GM11168 (cell line): Measurements from ENCODE around the gene CNNM2.

Experiments
- in situ Hi-C: fragments of 300-500 bp; cut with MboI; formaldehyde crosslinking; loops from one replicate; pipeline ENCODE4 v1.12.0; 2022; ENCODE audit warnings: low sequenced_read_pairs; ENCODE audit not compliant: unreplicated experiment

CNNM2 gene

GRCh38 chr10:103007017-103007416, 88.9 kb downstream of the CNNM2 start:
- in situ Hi-C loops: no loop called here

DNA sequence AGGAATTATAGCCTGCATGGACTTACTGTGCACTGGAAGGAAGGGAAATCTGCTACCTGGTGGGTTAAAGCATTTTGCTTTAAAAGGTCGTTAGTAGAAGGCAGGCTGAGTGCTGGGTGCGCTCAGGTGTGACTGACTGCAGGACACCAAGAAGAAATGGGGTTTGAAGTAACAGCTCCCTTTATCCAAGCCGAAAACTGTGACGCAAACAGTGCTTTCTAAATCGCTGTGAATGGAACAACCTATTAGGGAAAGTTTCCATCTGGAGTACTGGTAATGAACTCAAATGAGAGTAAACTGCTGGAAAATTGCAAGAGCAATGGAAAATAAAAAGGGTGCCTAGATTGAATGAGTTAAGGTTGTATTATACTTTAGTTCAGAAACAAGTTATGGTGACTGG, 95.3 kb downstream of the CNNM2 start:
- in situ Hi-C loops: no loop called here

- in situ Hi-C loops: no loop called here
These were observed 101.3 kb downstream of the CNNM2 start for GRCh38 chr10:103019425-103019824.

DNA sequence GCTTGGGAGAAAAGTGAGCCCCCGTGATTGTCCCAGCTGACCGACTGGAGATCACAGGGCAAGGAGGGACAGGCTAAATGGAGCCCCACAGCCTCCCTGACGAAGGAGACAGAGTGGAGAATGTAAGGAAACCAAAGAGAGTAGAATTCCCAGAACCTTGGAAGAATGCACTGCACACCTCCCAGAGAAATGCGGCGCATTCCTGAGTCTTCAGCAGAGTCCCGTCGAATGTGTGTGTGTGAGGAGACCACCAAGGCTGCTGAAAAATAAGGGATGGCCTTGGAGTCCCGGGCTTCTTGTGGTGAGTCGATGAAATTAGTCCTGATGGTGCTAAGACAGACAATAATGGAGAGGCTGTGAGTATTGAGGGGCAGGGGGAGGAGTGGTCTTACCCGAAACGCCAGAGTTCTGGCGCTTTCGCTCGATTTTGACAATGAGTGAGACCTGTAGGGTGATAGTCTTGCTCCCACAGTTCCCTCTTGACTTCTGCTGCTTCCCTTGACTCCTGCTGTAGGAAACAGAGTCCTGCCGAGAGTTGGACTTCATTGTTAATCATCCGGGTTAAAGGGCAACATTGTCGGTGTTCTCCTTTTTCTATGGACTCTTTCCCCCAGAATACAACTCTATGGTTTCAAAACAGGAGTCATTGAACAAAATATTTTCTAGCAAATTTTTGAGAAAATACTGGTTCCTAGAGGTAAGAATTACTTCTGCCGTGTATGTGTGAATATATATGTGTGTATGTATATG, 103.2 kb downstream of the CNNM2 start:
- in situ Hi-C loops: no loop called here

DNA sequence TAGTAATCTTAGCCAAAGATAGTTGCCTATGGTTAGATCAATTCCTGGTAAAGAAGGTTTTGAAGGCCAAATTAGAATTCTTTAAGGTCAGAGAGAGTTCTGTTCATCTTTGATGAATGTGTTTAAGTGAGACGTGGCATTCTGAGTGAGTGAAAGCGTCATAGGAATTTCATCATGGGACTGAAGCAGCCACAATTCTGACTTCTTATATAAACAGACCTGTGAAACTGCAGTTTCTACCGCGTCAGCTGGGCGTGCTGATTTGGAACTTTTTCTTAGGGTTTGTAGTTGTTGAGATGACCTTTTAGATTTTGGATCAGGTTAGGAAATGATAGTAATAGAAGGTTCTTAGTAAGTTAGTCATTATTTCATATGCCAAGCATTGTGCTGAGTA, 103.8 kb downstream of the CNNM2 start:
- in situ Hi-C loops: no loop called here

GRCh38 chr10:103025696-103026095, 107.6 kb downstream of the CNNM2 start:
- in situ Hi-C loops: no loop called here

GRCh38 chr10:103038570-103038969, 120.5 kb downstream of the CNNM2 start:
- in situ Hi-C loops: no loop called here

DNA sequence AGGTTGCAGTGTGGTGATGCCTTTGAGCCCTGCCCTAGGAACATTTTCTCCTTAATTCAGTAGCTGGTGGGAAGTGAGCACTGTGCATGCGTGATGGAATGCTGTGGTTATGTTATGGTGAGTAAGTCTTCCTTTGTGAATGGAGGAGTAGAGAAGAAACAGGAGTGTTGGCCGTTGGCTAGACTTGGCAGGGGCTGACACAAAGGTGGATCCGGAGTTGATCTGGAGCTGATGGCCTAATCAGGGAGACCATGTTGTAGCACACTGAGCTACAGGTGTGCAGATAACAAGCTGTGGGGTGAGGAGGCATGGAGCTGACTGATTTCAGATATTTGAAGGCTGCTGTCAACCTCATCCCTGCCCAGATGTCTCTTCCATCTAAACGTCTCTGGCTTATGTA, 122.3 kb downstream of the CNNM2 start:
- in situ Hi-C loops: no loop called here

- in situ Hi-C loops: no loop called here
These were observed 123.3 kb downstream of the CNNM2 start for GRCh38 chr10:103041391-103041790.

DNA sequence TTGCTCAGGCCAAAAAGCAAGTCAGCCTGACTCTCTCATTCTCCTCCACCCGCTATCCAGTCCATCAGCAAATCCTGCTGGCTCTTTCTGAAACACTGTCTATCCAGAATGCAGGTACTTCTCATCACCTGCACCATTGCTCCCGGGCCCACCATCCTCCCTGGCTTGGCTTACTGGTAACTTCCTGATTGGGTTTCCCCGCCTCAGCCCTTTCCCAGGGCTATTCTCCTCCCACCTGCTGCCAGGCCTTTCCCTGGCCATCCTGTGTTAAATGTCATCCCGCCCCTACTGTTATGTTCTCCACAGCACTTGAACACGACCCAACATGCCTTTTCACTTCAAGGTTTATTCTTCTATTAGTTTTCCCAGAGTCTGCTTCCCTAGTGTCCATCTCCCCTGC, 124.0 kb downstream of the CNNM2 start:
- in situ Hi-C loops: no loop called here

GRCh38 chr10:103042908-103043307, 124.8 kb downstream of the CNNM2 start:
- in situ Hi-C loops: no loop called here

DNA sequence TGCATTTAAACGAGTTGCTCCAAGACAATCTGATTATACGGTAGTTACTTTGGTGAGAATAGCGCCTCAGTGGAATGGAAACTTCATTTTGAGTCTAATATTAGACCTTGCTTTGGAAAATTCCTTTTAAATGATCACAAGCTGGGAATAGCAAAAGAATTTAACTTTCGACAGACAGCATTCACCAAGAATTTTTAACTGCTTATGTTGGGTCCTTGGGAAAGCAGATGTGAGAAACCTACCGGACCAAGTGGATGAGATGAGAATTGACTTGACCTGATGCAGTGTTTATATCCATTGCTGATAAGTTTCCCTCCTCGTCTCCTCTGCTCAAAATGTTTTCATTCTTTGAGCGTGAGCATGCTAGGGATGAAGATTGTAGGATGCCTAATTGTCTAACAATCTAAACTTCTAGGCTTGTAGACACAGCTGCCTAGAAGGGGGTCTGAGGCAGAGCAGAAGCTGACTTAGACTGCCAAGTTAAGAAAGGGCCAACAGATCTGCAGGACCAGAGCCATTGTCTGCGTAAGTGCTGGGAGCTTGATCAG, 126.9 kb downstream of the CNNM2 start:
- in situ Hi-C loops: no loop called here

- in situ Hi-C loops: no loop called here
These were observed 127.9 kb downstream of the CNNM2 start for GRCh38 chr10:103045961-103046360.

- in situ Hi-C loops: no loop called here
These were observed 129.3 kb downstream of the CNNM2 start for GRCh38 chr10:103047381-103047780.

DNA sequence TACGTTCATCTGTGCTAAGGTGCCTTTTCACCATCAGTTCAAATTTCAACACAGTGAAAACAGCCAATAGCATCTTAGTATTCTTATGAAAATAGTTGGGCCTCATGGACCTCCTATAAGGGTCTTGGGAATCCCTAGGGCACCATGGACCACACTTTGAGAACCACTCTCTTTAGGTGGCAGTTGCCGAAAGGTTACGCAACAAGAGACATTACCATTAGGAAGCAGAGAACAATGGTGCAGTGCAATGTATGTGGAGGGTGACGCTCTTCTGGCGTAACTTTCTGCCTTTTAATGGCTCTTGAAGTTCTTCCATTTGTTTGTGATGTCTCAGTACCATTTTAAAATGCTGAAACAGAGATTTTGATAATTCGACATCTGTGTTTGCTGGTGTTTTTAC, 131.1 kb downstream of the CNNM2 start:
- in situ Hi-C loops: no loop called here

DNA sequence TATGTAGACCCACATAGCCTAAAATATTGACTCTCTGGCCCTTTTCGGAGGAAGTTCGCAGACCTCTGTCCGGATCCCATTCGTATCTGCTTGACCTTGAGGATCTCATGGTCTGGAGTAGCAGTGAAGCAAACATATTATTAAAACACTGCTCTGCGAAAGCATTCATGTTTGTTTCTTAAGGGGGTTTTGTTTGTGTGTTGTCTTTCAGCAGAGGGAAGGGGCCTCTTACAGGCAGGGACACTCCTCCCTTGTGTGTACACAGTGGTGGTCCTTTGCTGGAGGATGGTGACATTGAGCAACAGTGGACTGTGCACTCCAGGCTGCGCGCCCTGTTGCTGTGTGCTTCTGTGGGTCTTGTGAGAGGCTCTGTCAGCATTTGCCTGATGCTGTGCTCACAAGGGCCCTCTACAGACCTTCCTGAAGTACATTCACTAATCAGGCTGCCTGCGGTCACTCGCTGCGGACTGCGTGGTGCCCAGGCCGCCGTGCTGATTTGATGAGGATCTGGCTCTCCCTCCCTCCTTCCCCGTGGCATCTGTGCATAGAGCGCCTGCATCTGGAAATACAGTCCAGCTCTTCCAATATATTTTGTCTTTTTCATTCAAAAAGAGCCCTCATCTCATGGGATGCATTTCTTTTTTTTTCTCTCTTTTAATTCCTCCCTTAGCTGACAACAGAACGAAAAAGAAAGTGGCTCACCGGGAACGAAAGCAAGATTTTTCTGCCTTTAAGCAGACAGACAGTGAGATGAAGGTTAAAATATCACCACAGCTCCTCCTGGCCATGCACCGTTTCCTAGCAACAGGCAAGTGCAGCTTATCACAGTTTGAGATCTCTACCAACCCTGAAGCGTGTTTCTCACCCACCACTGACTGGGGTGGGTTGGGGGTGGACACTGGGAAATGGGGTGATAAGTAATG, 135.8 kb downstream of the CNNM2 start:
- in situ Hi-C loops: loop anchor here (5.0 kb wide), 1 partner anchor 132 kb away; no protein-coding TSS in a partner anchor

DNA sequence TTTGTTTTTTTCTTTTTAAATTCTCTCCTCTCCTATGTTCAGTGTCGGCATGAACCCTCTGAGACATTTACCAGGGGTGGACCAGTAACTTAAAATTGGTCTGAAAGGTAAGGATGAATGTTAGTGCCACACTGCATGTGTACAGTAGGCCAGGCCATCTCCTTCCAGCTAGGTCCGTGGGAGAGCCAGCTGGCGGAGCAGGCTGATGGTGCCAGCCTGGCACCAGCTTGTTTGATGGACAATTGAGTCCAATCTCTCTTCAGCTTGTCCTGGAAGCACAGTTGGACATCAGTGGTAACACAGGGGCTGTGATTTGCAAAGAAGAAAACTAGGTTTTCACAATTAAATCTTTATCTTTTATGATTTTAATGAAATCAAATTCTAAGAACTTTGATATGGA, 136.5 kb downstream of the CNNM2 start:
- in situ Hi-C loops: loop anchor here (5.0 kb wide), 1 partner anchor 132 kb away; no protein-coding TSS in a partner anchor

DNA sequence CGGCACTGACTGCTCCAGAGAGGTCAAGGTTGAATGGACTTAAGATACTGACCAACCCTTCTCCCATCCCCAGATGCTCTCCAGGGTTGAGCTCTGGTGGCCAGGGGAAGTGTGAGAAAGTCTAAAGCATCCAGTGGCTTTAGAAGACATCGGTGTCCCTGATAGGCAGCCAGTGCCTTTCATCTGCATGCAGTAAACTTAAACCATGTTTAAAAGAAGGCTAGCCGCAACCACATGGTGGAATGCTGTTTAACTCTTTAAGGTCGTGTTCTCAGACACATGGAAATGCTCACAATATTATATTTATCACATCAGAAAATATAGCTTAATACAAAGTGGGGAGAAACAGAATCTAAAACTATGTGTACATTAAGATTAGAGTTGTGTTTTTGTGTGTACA, 137.0 kb downstream of the CNNM2 start:
- in situ Hi-C loops: no loop called here

DNA sequence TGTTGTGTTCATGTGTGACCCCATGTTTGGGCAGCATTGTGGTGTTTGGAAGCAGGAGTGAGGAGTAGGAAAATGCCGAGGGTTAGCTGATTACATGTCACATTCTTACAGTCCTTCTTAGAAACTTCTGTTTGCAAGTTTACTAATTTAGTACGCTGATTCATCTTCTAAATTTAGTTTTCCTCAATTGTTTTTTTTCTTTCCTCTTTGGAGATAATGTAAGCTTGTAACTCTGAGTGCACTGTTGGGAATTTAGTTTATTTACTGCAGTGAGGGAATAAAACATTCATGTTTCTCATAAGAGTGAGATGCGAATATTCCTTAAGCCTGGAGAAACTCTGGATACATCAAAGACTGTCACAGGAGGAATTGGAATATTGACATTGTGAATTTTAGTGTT, 139.9 kb downstream of the CNNM2 start:
- in situ Hi-C loops: no loop called here

DNA sequence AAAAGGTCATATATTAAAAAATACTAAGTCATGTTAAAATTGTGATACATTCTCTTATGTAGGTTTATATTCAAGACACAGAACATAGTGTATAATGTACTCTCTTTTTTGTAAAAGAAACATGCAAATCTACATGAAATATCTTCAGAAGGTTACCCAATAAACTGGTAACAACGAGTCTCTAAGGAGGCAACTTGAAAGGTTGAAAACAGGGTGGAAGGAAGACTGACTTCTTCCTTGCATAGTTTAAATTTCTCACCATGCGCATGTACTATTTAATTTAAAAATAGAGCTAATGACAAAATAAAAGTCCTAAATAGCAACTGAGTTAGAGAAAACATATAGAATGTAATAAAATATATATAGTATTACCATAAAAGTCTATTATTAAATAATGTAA, 142.5 kb downstream of the CNNM2 start:
- in situ Hi-C loops: no loop called here
